ENCODE results near the gene DNAJC12.
"Not testable (repeated sequence)": the region's sequence is repeated elsewhere in the genome, so short reads cannot be mapped to it uniquely, and the experiment has no call there.

Gene DNAJC12

DNA sequence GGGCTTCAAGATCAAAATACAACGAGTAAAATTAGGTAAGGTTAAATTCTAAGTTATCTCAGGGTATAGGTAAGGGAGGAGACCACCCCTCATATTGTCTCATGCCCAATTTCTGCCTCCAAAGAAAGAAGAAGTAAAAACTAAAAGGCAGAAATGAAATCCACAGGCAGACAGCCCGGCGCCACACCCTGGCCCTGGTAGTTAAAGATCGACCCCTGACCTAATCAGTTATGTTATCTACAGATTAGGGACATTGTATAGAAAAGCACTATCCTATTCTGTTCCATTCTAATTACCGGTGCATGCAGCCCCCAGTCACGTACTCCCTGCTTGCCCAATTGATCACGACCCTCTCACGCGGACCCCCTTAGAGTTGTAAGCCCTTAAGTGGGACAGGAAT, 75.4 kb downstream of the DNAJC12 start:
- not testable (repeated sequence) for DNase-seq (ENCODE audit: low spot score)

DNA sequence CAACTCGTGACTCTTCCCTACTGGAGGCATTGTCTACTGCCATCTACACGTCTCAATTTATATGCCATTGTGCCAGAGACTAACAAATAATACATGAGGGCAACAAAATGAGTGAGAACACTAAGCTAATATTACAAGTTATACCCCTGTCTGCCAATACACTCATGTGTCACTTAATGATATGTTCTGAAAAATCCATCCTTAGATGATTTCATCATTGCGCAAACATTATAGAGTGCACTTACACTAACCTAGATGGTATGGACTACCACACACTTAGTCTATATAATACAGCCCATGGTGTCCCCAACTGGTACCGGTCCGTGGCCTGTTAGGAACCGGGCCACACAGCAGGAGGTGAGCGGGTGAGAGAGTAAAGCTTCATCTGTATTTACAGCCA, 77.7 kb downstream of the DNAJC12 start:
- DNase-seq (ENCODE audit: low spot score): no peak
